DND-41 (cell line): Measurements from ENCODE around the gene YWHAG.

Experiments
- ATAC-seq: fragments of 200-7000 bp; cut with Tn5 transposase; 3 replicates; pipeline ENCODE4 v1.9.1; 2021; ENCODE audit warnings: low read depth; ENCODE audit not compliant: insufficient read depth
- DNase-seq: peaks from one replicate; pipeline ENCODE4 v3.0.0-alpha.2; 2020
- H2AFZ ChIP-seq: 2 replicates; pipeline ENCODE4 v1.6.0; 2012; ENCODE audit warnings: low read depth, low read length
- H3K27ac ChIP-seq: 2 replicates; pipeline ENCODE4 v1.5.1; 2012; ENCODE audit warnings: low read length, inconsistent platforms
- H3K27me3 ChIP-seq: fragments of 200-600 bp; sonication (generic); 2 replicates; pipeline ENCODE4 v1.6.0; 2012; ENCODE audit warnings: low read length, mild to moderate bottlenecking, inconsistent platforms; ENCODE audit not compliant: insufficient read depth, poor library complexity
- H3K36me3 ChIP-seq: 2 replicates; pipeline ENCODE4 v1.5.1; 2012; ENCODE audit warnings: low read length, inconsistent platforms; ENCODE audit not compliant: insufficient read depth
- H3K4me1 ChIP-seq: 2 replicates; pipeline ENCODE4 v1.5.1; 2012; ENCODE audit warnings: mild to moderate bottlenecking, low read length; ENCODE audit not compliant: insufficient read depth
- H3K4me2 ChIP-seq: 2 replicates; pipeline ENCODE4 v1.6.0; 2012; ENCODE audit warnings: mild to moderate bottlenecking, moderate library complexity, low read length, inconsistent platforms; ENCODE audit not compliant: insufficient read depth
- H3K4me3 ChIP-seq, 2 experiments: fragments of 200-600 bp in 1 of 2; shearing (Covaris generic) in 1 of 2; 2 replicates each; pipeline ENCODE4 v1.5.1; 2012 to 2016; ENCODE audit warnings: inconsistent platforms in 2 of 2, low read length in 2 of 2, mild to moderate bottlenecking in 2 of 2, low read depth in 1 of 2, moderate library complexity in 1 of 2
- H3K79me2 ChIP-seq: 2 replicates; pipeline ENCODE4 v1.6.0; 2012; ENCODE audit warnings: low read length, inconsistent platforms; ENCODE audit not compliant: insufficient read depth
- H3K9ac ChIP-seq: 2 replicates; pipeline ENCODE4 v1.6.0; 2012; ENCODE audit warnings: low read depth, mild to moderate bottlenecking, inconsistent platforms, low read length, moderate library complexity
- H3K9me3 ChIP-seq: 2 replicates; pipeline ENCODE4 v1.5.1; 2012; ENCODE audit warnings: low read length, moderate library complexity, mild to moderate bottlenecking, inconsistent platforms; ENCODE audit not compliant: insufficient read depth, severe bottlenecking
- H4K20me1 ChIP-seq: 2 replicates; pipeline ENCODE4 v1.6.0; 2012; ENCODE audit warnings: low read length; ENCODE audit not compliant: insufficient read depth
- CTCF ChIP-seq: IDR thresholded peaks from 2 replicates; pipeline ENCODE4 v1.5.1; 2012; ENCODE audit warnings: borderline replicate concordance, low read length, moderate library complexity, mild to moderate bottlenecking; ENCODE audit not compliant: poor library complexity, severe bottlenecking; ENCODE audit errors: extremely low read depth
- EZH2 ChIP-seq: IDR thresholded peaks from 3 replicates; pipeline ENCODE4 v1.6.1; 2012; ENCODE audit warnings: borderline replicate concordance, low read depth, mild to moderate bottlenecking, moderate library complexity, low read length, inconsistent platforms; ENCODE audit not compliant: severe bottlenecking

YWHAG gene

DNA sequence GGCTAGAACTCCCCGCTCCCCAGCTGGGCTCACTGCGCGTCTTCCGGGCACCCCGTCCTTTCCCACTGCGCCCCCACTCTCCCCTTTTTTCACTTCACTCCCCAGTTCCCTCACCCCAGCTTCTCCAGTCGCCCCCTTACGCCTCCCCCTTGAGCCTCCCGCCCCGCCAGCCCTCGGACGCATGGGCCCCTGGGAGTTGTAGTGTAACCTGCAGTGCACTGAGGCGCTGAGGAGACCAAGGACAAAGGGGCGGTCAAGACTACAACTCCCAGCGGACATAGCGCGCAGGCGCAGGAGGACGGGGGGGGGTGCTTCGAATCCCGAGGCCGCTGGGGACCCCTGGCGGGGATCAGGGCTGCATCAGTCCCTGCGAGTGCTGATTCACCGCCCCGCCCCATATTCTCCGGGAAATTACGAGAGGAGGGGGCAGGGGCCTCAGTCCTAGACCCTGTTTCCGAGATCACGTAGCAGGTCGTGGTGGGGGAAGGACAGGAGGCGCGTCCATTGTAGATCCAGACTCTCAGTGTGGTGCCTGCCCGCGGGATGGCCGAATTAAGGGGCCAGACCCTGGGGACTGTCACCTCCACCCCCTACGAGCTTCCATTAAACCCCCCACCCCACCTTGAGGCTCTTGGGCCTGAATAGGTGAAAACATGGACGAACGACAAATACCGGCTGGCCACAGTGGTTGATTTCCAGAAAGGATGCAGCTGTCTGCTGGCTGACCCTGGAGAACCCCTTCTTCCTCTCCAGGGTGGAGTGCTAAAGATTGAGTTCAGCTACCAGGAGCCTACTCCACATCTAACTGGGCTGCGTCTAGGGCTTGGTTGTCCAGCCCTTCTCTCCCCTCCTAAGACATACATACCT is 553 bp upstream of the YWHAG start:
- DNase-seq (peak; percentile 99), ATAC-seq (peak; percentile 90)
- Histone ChIP-seq H3K36me3 (peaks cover 34% of the 10 kb centered on the region), H3K27ac (peak overlapping the region; percentile 95), H4K20me1 (peaks cover 29% of the 10 kb centered on the region), H3K9me3 (no peaks in the 10 kb centered on the region), H3K9ac (peak overlapping the region; percentile 98), H3K4me2 (peak overlapping the region; percentile 75), H2AFZ (peak overlapping the region; percentile 81), H3K4me3 (peak overlapping the region; percentile 96 to 100; a peak in 3 of 4 replicates), H3K27me3 (no peaks in the 10 kb centered on the region), H3K79me2 (peaks cover 45% of the 10 kb centered on the region), H3K4me1 (peaks cover 52% of the 10 kb centered on the region)
- TF ChIP-seq CTCF (peak; percentile 92), EZH2 (no peak)

GRCh38 chr7:76358011-76358480 is 745 bp downstream of the YWHAG start:
- Histone ChIP-seq H3K4me2 (peak overlapping the region; percentile 75), H3K27me3 (no peaks in the 10 kb centered on the region), H3K79me2 (peaks cover 58% of the 10 kb centered on the region), H3K4me3 (peak overlapping the region; percentile 96 to 100), H3K9ac (peak overlapping the region; percentile 98), H4K20me1 (peaks cover 39% of the 10 kb centered on the region), H3K9me3 (no peaks in the 10 kb centered on the region), H3K4me1 (peaks cover 43% of the 10 kb centered on the region), H2AFZ (peak overlapping the region; percentile 97), H3K27ac (peak overlapping the region; percentile 95), H3K36me3 (peaks cover 41% of the 10 kb centered on the region)
- ATAC-seq (peak; percentile 28), DNase-seq (peak; percentile 66)
- TF ChIP-seq CTCF (no peak), EZH2 (no peak)

- no peak for ATAC-seq
- Histone ChIP-seq H4K20me1 (peaks cover 44% of the 10 kb centered on the region), H3K36me3 (peaks cover 41% of the 10 kb centered on the region)
These were observed 1.2 kb downstream of the YWHAG start for GRCh38 chr7:76357475-76358010.

More at GRCh38 chr7:76357475-76358010, 1.2 kb downstream of the YWHAG start:
- H3K27me3 ChIP-seq, result no peaks in the 10 kb centered on the region
- TF ChIP-seq CTCF (no peak), EZH2 (no peak)
- H3K4me3 ChIP-seq, result peak overlapping the region; percentile 96 to 100
- H3K4me2 ChIP-seq, result peak overlapping the region; percentile 75
- peaks cover 63% of the 10 kb centered on the region for H3K79me2 ChIP-seq
- no peaks in the 10 kb centered on the region for H3K9me3 ChIP-seq
- H3K27ac ChIP-seq, result peak overlapping the region; percentile 95
- H3K4me1 ChIP-seq, result peaks cover 43% of the 10 kb centered on the region
- peak overlapping the region; percentile 98 for H3K9ac ChIP-seq
- peak overlapping the region; percentile 97 for H2AFZ ChIP-seq
- DNase-seq, result no peak
